ENCODE measurements around the gene PDK1. TPM values are rescaled to one million over a fixed set of nuclear protein-coding genes. Genes with fewer than 3 reads are reported as not detected.

Gene PDK1
- total RNA-seq, 1 donor from 2014 or later: 10.5 TPM

DNA sequence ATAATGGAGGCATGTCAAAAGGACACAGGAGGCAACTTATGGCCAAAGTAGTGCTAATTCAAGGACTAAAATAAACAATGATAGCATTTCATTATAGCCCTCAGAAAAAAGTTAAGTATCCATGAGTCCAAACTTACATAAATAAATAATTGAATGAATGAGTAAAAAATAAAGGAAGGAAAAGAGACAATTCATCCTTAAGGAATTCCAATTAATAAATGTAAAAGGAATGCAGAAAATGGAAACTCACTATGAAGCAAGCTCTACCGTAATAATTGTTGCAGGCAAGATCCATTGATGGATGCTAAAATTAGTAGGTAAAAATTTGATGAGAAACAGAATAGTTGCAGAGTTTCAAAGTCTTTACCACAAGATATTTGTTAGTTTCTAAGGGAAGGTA is 91.5 kb downstream of the PDK1 start:
- H3K27me3 Mint-ChIP-seq: no peaks in the 10 kb centered on the region
- H3K4me1 Mint-ChIP-seq (ENCODE audit: unreplicated experiment): peaks cover 5% of the 10 kb centered on the region
- H3K4me3 Mint-ChIP-seq: no peak overlapping the region
- H3K27ac Mint-ChIP-seq: no peak overlapping the region
- H3K36me3 Mint-ChIP-seq: no peaks in the 10 kb centered on the region
- TF ChIP-seq, protein P1, sequence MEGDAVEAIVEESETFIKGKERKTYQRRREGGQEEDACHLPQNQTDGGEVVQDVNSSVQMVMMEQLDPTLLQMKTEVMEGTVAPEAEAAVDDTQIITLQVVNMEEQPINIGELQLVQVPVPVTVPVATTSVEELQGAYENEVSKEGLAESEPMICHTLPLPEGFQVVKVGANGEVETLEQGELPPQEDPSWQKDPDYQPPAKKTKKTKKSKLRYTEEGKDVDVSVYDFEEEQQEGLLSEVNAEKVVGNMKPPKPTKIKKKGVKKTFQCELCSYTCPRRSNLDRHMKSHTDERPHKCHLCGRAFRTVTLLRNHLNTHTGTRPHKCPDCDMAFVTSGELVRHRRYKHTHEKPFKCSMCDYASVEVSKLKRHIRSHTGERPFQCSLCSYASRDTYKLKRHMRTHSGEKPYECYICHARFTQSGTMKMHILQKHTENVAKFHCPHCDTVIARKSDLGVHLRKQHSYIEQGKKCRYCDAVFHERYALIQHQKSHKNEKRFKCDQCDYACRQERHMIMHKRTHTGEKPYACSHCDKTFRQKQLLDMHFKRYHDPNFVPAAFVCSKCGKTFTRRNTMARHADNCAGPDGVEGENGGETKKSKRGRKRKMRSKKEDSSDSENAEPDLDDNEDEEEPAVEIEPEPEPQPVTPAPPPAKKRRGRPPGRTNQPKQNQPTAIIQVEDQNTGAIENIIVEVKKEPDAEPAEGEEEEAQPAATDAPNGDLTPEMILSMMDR (conservative IDR thresholded peaks at IDR 0.05): no peak
- DNase-seq (ENCODE audit: extremely low spot score, unreplicated experiment): no peak
- peaks cover 12% of the 10 kb centered on the region for H3K9me3 Mint-ChIP-seq

DNA sequence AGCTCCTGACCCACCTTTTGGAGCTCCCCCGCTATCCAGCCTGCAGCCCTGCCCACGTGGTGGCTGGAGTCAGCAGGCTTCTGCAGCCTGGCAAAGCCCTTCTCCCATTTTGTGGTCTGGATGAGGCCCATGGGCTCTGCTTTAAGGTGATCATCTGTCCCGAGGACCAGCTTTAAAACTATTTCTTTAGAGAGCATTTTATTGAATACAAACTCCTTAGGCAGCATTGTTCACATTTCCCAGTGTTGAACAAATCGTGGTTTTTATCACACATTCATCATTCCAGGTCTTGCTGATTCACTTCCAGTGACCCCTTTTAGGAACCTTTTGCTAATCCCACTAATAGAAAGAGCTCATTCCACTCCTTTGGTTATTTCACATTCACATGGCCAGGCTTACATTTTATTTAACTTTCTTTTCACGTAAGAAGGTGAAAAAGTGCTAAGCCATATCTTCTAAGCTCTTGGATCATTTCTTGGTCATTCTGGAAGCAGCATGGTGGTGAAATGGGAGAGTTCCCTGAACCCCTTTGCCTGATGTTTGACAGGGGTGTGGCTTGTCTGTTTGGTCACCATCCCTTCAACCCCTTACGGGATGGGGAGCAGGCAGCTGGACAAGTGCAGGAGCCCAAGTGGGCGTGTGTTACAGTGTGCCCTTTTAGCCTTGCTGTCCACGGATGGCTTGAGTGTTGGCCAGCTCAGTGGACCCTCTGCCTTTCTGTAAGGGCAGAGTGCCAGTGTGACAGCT is 99.4 kb downstream of the PDK1 start:
- H3K27ac Mint-ChIP-seq: no peak overlapping the region
- no peak for DNase-seq (ENCODE audit: extremely low spot score, unreplicated experiment)
- TF ChIP-seq, protein P1 (conservative IDR thresholded peaks at IDR 0.05): no peak
- H3K36me3 Mint-ChIP-seq: no peaks in the 10 kb centered on the region
- no peak overlapping the region for H3K4me3 Mint-ChIP-seq
- H3K4me1 Mint-ChIP-seq (ENCODE audit: unreplicated experiment): no peaks in the 10 kb centered on the region
- peaks cover 17% of the 10 kb centered on the region for H3K9me3 Mint-ChIP-seq
- no peaks in the 10 kb centered on the region for H3K27me3 Mint-ChIP-seq

DNA sequence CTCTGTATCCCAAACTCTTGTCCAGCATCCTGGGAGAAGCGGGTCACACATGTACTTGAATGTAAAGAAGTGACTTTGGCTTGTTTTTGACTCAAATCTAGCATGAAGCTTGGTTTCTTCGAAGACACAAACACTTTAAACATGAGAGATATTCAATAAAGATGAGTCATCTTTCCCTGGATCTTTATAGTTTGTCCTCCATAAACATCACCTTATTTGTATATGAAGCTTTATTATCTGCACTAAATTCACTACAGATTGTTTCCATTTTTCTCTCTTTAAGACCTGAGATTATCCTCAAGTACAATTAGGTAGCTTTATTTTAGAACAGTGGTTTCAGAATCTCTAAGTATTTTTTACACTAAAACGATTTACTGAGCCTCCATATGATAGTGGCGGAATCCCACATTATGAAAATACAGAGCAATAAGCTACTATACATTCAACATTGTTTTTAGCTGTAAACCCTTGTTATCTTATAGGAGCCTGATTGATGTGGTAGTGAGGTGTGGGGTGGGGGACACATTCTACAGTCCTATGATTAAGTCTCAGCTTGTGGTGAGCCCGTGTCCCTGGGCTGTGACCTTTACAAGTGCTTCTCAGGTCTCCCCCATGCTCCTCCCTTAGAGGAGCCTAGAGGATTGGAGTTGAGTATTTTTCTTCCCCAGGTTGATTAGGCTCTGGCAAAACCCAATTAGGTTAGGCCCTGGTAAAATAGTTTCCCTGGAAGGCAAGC is 100.1 kb downstream of the PDK1 start:
- no peaks in the 10 kb centered on the region for H3K36me3 Mint-ChIP-seq
- H3K4me3 Mint-ChIP-seq: no peak overlapping the region
- H3K27ac Mint-ChIP-seq: no peak overlapping the region
- H3K9me3 Mint-ChIP-seq: peaks cover 15% of the 10 kb centered on the region
- TF ChIP-seq, protein P1 (conservative IDR thresholded peaks at IDR 0.05): no peak
- H3K4me1 Mint-ChIP-seq (ENCODE audit: unreplicated experiment): no peaks in the 10 kb centered on the region
- DNase-seq (ENCODE audit: extremely low spot score, unreplicated experiment): no peak
- no peaks in the 10 kb centered on the region for H3K27me3 Mint-ChIP-seq

Other genes with a start within 250 kb of the PDK1 start
- gene ITGA6, start 128.5 kb upstream of the PDK1 start, total RNA-seq (ENCODE audit: low replicate concordance): 26.1 and 38.7 TPM in 2 replicates
- 4.3 and 4.4 TPM in 2 replicates for gene RAPGEF4, start 179.8 kb downstream of the PDK1 start, total RNA-seq (ENCODE audit: low replicate concordance)